Frontal cortex (tissue), 4 donors: ENCODE data around the gene PFKM. TPM values are rescaled to one million over a fixed set of nuclear protein-coding genes. Genes with fewer than 3 reads are reported as not detected.
A peak's percentile ranks its signal among the peaks of the same experiment; 100 is the strongest.
"Not testable (repeated sequence)": the region's sequence is repeated elsewhere in the genome, so short reads cannot be mapped to it uniquely, and the experiment has no call there.

Experiments
- DNase-seq, 2 donors: peaks; one replicate each; pipeline ENCODE4 v3.0.0; 2012; ENCODE audit warnings: low spot score in 2 of 2
- FAIRE-seq: peaks from 2 replicates; lab custom pipeline; 2012; peaks lifted over from hg19 to GRCh38; lab: Jason Lieb, UNC
- total RNA-seq: library from RNA; depleted of rRNA; stranded (reverse); fragments of >200 nt; gene quantifications from one replicate; pipeline ENCODE4 v1.2.3, GENCODE V29; 2014
- donor health status: control.
- donor health status: control.
- donor health status: control.

PFKM gene
- total RNA-seq, 1 donor from 2014 or later: 104 TPM

DNA sequence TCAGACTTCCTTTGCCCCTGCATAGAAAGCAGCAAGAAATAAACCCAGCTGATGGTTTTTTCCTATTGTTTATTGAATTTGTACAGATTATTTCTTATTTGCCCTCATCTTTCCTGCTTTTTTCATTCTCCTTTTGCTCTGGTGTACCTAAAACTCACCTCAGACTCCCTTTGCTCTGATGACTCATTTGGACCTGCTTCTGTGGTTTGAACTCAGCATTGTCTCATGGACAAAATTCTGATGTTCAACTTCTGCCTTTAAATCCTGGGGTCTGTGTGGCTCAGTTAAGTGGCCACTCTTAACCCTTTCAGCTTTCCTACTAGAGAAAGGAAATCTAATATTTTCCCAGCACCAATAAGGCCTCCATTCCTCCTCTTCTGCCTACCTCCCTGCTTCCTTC, 9.7 kb upstream of the PFKM start:
- FAIRE-seq (no peak), DNase-seq (no peak)

DNA sequence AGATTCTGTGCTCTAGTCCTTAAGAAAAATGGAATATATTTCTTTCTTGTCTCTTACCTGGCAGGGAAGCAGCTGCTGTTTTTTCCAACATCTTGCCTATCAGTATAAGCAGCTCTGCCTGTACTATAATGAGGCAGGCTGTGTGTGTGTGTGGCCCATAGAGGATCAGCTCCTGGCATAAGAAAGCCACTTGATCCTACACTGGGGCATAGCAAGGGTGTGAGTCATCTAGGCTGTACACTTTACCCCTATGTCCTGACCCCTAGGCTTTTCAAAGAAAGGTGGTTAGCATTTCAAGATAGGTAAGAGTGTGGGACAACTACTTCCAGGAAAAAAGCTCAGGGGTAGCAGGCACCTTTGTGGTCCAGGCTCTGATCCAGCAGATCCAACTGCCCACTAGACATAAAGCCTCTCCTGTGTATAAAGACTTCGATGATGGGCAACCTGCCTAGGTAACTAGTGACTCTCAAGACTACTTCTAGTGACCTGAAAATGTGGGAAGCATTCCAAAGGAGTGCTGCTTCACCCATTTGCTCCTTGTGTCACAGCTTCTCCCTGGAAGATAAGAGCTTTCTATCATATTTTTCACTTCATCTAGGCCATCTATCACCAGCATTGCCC, 8.4 kb upstream of the PFKM start:
- FAIRE-seq: no peak

DNA sequence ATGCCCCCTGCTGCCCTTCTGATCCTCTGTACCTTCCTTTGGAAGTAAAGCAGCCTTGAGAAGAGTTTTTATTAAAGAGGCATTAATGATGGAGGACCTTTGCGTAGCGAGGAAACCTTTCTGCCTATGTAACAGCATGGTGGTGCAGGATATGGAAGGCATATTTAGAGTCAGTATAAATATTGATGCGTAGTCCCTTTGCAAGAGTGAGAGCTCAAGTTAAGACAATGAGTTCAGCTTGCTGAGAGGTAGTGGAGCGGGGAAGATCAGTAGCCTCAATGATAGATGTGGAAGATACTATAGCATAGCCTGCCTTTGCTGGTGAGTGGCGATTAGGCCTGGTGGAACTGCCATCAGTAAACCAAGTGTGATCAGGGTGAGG, 7.9 kb upstream of the PFKM start:
- FAIRE-seq: not testable (repeated sequence)

More for the DNA sequence above, 8.4 kb upstream of the PFKM start:
- DNase-seq: no peak

DNA sequence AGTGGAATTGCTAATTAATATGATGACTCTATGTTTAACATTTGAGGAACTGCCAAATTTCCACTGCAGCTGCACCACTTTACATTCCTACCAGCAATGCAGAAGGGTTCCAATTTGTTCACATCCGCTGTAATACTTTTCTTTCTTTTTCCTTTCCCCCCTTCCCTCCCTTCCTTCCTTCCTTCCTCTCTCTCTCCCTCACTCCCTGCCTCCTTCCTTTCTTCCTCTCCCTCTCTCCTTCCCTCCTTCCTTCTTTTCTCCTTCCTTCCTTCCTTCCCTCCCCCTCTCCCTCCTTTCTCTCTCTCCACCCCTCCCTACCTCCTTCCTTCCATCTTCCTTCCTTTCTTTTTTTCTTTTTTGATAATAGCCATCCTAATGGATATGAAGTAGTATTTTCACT, 3.2 kb upstream of the PFKM start:
- DNase-seq (no peak), FAIRE-seq (no peak)

More for the DNA sequence above, 7.9 kb upstream of the PFKM start:
- not testable (repeated sequence) for DNase-seq

DNA sequence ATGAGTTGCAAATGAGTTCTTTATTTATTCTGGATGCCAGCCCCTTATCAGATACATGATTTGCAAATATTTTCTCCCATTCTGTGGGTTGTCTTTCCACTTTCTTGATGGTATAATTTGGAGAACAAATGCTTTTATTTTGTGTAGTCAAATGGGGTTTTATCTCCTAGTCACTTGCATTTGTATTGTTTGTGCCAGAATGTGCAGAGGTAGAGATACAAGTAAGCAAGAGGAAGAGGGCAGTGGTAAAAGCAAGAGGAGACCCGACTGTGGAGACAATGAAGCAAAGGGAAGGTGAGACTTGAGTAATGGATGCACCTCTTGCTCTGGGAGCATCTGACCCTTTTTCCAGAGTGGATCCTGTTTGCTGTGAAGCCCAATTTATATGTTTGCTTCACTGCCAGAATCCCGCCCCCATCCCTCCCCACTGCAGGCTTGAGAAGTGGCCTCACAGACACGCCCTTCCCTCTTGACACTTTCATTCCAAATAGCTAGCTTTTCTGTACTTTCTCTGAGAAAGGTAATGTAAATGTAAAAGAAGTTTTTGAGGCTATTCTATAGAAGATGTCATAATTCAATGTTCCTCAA, 786 bp upstream of the PFKM start:
- FAIRE-seq: no peak
- no peak for DNase-seq

DNA sequence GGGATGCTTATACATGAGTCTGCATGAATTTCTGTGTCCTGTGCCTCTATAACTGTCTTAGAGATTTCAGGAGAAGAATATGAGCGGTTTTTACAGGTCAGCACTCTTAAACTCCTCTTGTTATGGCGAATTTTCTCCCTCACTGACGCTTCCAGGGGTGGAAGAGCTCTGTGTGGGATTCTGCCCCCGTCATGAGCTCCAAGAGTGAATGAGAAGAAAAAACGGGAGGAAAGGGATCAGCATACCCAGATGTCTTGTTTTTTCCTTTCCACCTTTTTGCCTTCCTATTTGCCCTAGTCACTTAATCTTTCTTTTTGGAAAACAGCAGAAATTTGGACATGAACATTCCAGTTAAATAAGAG, 651 bp downstream of the PFKM start:
- peak in 1 of 2 donors; percentile 19 for DNase-seq
- FAIRE-seq: no peak

DNA sequence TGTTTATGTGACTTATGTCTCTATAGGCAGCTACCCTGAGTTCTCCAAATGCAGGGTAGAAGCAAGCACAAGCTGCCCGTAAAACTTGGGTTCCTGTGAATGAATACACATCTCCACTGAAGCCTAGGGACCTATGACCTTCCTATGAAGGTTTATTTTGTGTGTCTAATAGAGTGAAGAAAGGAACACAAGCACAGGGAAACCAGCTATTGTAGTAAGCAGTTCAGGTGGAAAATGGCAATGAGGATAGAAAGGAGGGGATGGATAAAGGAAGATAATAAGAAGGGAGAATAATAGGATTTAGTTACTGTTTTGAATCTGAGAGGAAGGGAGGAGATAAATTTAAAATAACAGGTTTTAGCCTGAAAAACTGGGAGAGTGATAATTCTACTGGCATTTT, 2.4 kb downstream of the PFKM start:
- FAIRE-seq (no peak), DNase-seq (no peak)

DNA sequence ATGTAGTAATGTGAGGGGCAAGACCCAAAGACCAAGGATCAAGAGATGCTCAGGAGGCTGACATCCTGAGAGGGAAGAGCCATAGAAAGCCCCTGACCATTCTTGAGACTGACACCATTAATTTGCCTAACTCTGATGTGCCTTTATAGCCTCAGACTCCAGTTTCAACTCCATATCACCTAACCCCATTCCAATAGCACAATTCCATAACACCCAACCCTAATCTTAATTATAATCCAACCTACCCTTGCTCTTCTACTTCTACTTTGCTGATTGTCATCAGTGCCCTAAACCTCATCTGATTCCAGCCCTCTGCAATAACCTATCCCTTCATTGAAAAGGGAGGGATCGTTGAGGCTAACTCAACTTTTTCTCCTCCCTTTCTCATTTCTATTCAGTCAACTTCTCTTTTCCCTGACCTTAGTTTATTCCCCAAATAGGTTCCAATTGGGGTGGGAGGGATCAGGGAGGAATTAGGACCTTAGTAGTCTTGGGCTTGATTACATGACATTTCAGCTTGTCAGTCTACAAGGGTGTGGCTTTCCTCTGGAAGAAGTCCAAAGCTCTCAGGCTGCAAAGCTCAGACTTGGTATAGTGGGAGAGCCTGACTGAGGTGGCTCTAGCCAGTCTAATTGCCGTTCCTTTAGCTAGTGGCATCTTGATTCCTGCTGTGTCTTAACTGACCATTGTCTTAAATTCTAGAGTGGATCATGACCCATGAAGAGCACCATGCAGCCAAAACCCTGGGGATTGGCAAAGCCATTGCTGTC, 3.1 kb downstream of the PFKM start:
- FAIRE-seq: no peak
- no peak for DNase-seq

DNA sequence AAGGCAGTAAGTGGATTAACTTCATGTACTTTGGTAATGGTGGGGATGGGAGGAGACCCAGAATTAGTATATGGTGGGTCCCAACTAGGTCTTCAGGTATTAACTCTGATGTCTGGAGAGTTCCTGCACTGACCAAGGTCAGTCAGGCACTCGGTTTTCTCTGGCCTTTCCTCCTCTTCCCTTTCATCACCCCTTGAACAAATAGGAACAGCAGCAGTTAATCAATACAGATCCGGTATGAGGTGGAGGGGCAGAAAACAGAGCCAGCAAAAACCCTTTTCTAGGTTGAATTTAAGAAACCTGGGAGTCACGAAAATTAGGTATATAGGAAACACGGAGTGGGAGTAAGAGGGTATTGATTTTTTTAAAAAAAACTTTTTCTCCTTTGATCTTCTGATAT, 4.0 kb downstream of the PFKM start:
- FAIRE-seq (no peak), DNase-seq (no peak)

DNA sequence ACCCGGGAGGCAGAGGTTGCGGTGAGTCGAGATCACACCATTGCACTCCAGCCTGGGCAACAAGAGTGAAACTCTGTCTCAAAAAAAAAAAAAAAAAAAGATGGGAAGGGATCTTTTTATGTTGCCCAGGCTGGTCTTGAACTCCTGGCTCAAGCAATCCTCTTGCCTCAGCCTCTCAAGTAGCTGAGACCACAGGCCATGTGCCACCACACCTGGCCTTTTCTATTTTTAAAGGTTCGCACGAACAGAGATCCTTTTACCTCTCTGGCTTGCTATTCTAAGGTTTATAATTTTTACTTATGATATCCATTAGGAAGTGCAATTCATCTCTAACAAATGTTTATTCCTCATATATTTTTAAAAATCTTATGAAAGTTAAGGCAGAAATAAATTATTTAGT, 6.4 kb downstream of the PFKM start:
- not testable (repeated sequence) for FAIRE-seq, DNase-seq

DNA sequence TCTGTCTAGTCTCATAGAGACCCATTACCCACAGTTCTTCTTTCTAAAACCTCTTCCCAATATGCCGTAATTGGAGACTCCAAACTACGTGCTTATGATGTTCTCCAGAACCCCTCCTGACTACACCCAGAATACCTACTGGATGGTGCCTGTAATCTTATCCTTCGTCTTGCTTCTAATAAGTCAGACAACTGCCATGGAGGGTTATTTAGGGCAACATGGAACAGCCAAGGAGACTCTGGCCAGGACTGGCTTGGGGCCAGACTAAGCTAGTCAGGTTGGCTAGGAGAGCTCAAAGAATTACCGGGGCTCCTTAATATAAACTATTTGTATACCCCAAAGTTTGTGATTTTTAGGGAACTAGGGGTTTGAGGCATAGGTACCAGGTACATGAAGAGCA, 6.8 kb downstream of the PFKM start:
- DNase-seq (no peak), FAIRE-seq (no peak)

DNA sequence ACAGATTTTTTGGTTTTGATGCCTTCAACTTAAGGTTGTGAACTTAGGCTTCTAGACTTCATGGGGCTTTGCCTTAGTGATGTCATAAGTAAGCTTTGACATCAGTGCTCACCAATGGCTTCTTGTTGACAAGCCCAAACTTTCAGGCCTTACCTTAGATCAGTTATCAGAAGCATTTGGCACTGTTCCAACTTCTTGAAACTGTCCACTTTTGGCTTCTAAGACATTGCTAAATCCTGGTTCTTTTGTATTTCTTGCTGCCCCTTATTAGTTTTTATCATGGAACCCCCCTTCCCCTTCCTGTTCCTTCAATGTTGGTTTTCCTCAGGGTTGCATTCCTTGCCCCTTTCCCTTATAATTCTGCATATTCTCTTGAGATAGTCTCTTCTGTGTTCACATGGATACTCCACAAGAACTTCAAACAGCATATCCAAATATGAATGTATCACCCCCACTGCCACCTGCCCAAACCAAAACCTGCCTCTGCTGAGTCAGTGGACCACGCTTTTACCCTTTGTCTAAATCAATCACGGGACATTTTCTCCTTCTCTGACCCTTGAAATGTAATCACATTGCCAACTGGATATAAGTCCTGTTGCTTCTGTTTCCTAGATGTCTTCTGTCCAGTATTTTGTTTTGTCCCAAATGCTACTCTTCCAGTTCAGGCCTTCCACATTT, 7.9 kb downstream of the PFKM start:
- DNase-seq: no peak
- no peak for FAIRE-seq

DNA sequence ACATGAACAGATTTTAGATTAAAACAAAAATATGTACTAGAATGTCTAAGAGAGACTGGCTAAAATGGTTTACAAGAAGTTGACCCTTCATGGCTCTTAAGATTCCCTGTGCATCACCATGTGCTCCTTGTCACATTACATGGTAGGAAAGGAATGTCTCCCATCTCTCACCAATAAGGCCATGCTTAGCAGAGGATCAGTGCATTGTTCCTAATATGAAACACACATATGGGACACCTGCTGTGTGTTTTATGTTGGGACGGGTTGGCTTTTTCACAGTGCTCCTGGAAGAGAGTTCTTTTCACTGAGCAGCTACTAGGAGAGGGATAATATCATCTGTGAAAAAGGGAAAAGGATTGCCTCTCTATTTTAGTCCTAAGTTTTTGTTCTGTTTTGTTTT, 9.6 kb downstream of the PFKM start:
- DNase-seq: no peak
- no peak for FAIRE-seq

DNA sequence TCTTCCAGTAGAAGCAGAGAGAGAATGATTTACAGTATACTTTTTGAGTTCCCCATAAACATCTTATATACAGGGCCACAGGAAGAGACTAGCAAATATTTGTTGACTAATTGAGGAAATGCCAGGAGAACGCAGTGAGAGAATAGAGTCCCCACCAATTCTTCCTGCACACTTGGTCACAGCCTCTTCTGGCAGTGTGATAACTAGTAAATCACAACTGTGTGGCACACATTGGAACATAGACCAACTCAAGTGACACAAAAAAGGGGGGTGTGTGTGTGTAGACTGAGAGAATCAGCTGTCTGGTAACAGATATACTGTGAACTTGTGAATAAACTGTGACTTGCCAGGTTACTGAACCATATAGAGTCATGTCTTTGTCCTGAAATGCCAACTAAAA, 10.2 kb downstream of the PFKM start:
- DNase-seq (no peak), FAIRE-seq (no peak)

DNA sequence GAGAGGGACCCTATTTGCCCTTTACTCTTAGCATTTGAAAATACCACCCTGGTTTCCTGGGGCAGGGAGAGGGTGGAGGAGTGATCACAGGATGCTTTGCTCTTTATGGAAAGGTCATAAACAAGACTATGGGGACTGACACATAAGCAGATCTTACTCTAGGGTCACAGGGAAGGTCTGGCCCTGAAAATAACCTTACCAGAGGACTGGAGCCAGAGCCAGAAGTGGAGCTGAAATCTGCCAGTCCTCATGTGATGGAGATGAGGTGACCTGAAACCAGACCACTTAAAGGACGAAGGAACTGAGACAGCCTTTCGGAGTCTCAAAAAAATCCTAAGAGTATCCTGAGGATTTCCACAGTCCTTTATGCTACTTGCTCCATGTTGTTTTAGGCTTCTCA, 12.4 kb downstream of the PFKM start:
- no peak for FAIRE-seq
- no peak for DNase-seq

DNA sequence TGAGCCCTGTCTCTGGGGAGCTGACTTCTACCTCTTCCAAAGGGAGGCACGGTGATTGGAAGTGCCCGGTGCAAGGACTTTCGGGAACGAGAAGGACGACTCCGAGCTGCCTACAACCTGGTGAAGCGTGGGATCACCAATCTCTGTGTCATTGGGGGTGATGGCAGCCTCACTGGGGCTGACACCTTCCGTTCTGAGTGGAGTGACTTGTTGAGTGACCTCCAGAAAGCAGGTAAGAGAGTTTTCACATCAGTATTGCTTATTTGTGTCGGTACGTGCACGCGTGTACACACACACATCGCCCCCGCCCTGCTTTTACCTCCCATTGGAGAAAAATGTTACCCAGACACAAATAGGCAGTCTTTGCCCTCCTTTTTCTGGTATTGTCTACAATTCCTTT, 13.7 kb downstream of the PFKM start:
- DNase-seq: no peak
- FAIRE-seq: no peak

DNA sequence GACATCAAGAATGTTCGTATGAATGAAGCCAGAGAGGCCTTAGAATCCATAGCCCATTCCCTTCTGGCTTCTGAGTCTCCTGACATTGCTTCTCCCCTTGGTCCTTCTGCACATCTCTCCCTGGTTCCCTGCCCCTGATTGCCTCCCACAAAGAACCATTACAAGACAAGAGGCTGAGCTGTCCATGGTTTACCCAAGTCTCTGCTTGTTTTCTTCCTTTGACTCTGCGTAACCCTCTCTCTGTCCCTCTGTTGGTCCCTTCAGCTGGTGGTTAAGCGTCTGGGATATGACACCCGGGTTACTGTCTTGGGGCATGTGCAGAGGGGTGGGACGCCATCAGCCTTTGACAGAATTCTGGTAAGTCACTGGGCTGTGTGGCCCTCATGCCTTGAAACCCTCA, 15.9 kb downstream of the PFKM start:
- no peak for FAIRE-seq
- DNase-seq: no peak

DNA sequence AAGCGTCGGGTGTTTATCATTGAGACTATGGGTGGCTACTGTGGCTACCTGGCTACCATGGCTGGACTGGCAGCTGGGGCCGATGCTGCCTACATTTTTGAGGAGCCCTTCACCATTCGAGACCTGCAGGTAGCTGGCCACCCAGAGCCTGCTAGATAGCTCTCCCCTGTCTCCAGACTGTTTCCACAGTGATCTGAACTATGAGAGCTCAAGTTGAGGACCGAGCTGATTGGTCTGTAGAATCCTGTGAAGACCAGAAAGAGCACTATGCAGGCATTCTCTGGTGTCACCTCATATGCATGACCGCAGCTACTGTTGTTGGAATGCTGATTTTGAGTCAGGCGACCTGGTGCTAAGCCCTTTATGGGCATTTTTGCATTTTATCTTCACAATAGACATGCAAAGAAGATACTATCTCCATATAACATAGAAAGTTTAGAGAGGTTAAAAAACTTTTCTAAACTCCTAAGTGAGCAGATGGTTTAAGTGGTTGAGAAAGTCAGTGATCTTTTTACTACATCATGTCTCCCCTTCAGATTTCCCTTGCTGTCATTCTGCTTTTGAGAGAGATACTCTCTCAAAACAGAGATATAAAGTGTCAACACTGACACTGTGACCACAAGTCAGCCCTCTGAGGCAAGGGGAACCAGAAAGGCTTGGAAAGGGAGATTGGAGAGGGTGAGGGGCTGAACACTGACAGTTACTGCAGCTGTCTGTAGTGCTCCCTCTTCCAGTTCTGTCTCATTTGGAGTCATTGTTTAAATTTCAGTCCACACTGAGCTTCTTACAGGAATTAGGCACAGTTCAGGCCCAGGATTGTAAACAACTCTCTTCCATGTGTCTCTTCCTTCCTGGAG, 23.9 kb downstream of the PFKM start:
- DNase-seq (no peak), FAIRE-seq (no peak)

DNA sequence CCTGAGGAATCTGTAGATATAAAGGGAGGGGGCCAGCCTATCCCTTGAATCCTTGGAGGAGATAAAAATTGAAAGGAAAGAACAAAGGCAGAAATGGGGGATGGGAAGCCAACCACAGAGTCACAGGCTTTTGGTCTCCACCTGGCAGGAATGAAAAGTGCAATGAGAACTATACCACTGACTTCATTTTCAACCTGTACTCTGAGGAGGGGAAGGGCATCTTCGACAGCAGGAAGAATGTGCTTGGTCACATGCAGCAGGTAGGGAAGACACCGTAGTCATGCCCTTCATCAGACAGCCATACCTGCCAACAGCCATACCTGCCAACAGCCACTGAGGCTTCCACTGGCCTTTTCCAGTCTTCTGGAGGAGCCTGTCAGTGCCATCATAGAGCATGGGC, 24.7 kb downstream of the PFKM start:
- no peak for DNase-seq
- FAIRE-seq: no peak

DNA sequence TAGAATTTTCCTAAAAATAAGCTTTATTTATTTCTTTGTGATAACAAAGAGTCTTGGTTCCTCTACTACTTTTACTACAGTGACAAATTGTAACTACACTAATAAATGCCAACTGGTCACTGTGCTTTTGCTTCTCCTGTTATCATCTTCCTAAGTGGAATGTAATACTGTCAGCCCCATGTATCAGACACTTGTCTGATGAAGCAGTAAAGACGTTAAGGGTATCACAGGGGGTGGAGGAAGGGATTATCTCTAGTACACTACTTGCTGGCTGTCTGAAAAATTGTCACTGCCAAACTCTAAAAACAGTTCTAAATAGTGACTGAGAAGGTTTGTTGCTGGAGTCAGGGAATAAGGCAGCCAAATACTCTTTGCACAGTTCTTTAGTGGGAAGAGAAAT, 26.8 kb downstream of the PFKM start:
- FAIRE-seq (no peak), DNase-seq (no peak)
